Measurements from ENCODE around the gene ARHGEF6. TPM values are rescaled to one million over a fixed set of nuclear protein-coding genes. Genes with fewer than 3 reads are reported as not detected.

ARHGEF6 gene
- polyA plus RNA-seq, 4 donors: 1.1 to 6.4 (median 3.8) TPM

DNA sequence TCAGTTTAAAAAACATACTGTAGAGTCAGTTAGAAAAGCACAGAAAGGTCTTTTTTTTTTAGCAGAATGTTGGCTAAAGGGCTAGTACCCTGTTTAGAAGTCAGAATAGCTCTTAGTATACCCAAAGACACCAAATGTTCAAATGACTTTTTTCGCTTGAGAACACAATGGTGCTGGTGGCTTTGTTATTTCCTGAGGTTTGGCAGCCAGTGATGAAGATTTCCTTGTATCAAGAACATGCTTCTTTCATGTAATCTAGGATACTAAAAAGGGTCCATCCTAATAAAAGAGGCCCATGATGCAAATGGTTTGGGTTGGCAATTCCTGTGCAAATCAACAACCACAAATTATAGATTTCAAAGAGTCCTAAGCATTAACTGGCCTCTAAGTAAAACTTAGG is 153.8 kb downstream of the ARHGEF6 start:
- DNase-seq: peak in 1 of 2 donors; percentile 25
- no peaks in the 10 kb centered on the region for H3K4me1 ChIP-seq (ENCODE audit: control insufficient read depth in 3 of 3, insufficient read depth in 2 of 3, low read depth in 1 of 3, low read length in 2 of 3)
- no peak overlapping the region for H3K27ac ChIP-seq (ENCODE audit: low read depth in 1 of 3, low read length in 2 of 3)
- H3K36me3 ChIP-seq (ENCODE audit: control insufficient read depth in 3 of 3, insufficient read depth in 2 of 3, low read depth in 1 of 3, low read length in 3 of 3): no peaks in the 10 kb centered on the region
- no peak for FAIRE-seq
- H3K27me3 ChIP-seq (ENCODE audit: control insufficient read depth in 3 of 3, insufficient read depth in 3 of 3, low read length in 3 of 3): no peaks in the 10 kb centered on the region
- WGBS, 3 donors: 46 to 74% (median 65%) methylated on average over 1 of the region's 1 CpG
- no peaks in the 10 kb centered on the region for H3K9me3 ChIP-seq (ENCODE audit: control insufficient read depth in 2 of 2, insufficient read depth in 1 of 2, low read depth in 1 of 2, low read length in 1 of 2)
- no peak overlapping the region for H3K4me3 ChIP-seq (ENCODE audit: low read depth in 1 of 3, low read length in 3 of 3)

DNA sequence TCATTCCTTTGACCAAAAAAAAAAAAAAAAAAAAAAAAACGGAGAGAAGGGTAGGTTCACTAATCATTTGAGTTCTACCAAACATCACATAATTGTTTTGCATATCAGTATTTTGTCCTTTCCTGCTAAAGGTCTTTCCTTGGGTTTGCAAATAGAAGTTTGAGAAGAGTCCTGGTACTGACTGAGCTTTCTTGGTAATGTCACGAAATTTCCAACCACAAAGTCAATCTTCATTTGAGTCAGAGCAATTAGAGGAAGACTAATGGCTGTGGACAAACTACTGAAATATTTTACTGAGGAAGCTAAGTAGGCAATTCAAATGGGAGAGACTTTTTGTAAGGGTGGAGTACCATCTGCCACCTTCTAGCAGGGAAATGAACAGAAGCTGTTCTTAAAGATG is 154.5 kb downstream of the ARHGEF6 start:
- WGBS, 3 donors: 38 to 58% (median 55%) methylated on average over 1 to 2 of the region's 2 CpGs
- FAIRE-seq (no peak), DNase-seq (no peak)
- no peak overlapping the region for H3K4me3 ChIP-seq (ENCODE audit: low read depth in 1 of 3, low read length in 3 of 3)
- H3K4me1 ChIP-seq (ENCODE audit: control insufficient read depth in 3 of 3, insufficient read depth in 2 of 3, low read depth in 1 of 3, low read length in 2 of 3): no peaks in the 10 kb centered on the region
- no peaks in the 10 kb centered on the region for H3K36me3 ChIP-seq (ENCODE audit: control insufficient read depth in 3 of 3, insufficient read depth in 2 of 3, low read depth in 1 of 3, low read length in 3 of 3)
- H3K27me3 ChIP-seq (ENCODE audit: control insufficient read depth in 3 of 3, insufficient read depth in 3 of 3, low read length in 3 of 3): no peaks in the 10 kb centered on the region
- no peaks in the 10 kb centered on the region for H3K9me3 ChIP-seq (ENCODE audit: control insufficient read depth in 2 of 2, insufficient read depth in 1 of 2, low read depth in 1 of 2, low read length in 1 of 2)
- H3K27ac ChIP-seq (ENCODE audit: low read depth in 1 of 3, low read length in 2 of 3): no peak overlapping the region

DNA sequence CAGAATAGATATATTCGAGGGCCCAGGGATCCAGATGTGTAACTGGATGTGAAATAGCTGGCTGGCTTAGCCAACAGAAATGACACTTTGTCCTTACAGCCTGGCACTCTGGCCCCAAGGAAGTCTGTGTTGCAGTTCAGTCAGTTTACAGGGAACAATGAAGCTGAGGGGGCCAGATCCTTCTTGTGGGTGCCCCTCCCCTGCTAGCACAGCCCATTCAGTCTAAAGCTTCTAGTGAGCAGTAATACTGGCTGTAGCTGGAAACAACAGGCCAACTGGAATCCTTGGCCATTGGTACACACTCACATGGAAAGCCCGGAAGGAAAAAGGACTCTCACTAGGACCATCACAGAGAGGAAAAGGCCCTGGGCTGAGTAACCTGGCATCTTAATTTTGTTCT is 155.5 kb downstream of the ARHGEF6 start:
- Histone ChIP-seq H3K27me3 (ENCODE audit: control insufficient read depth in 3 of 3, insufficient read depth in 3 of 3, low read length in 3 of 3) (no peaks in the 10 kb centered on the region), H3K4me1 (ENCODE audit: control insufficient read depth in 3 of 3, insufficient read depth in 2 of 3, low read depth in 1 of 3, low read length in 2 of 3) (no peaks in the 10 kb centered on the region), H3K36me3 (ENCODE audit: control insufficient read depth in 3 of 3, insufficient read depth in 2 of 3, low read depth in 1 of 3, low read length in 3 of 3) (no peaks in the 10 kb centered on the region), H3K27ac (ENCODE audit: low read depth in 1 of 3, low read length in 2 of 3) (no peak overlapping the region), H3K9me3 (ENCODE audit: control insufficient read depth in 2 of 2, insufficient read depth in 1 of 2, low read depth in 1 of 2, low read length in 1 of 2) (no peaks in the 10 kb centered on the region), H3K4me3 (ENCODE audit: low read depth in 1 of 3, low read length in 3 of 3) (no peak overlapping the region)
- 65 to 86% (median 75%) methylated on average over 2 of the region's 2 CpGs for WGBS, 3 donors
- FAIRE-seq: no peak
- no peak for DNase-seq

DNA sequence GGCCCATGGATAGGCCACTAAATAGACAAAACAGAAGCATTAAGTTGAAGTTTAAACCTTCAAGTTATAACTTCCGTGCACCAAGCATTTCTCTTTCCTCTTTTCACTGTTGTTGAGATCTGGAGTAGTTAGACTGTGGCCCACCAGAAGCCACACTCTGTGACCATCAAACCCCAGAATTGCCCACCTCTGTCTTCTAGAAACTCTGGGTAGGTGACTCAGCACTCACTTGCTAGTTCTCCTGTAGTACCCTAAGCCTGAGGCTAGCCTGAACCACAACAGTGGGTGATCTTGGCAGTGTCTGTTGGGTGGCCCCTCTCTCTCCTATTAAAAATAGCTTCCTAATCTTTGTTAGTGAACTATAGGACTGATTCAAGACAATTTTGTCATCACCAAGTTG is 157.3 kb downstream of the ARHGEF6 start:
- Histone ChIP-seq H3K27me3 (ENCODE audit: control insufficient read depth in 3 of 3, insufficient read depth in 3 of 3, low read length in 3 of 3) (peaks cover 0 to 1% (median 0%) of the 10 kb centered on the region in 3 donors), H3K4me1 (ENCODE audit: control insufficient read depth in 3 of 3, insufficient read depth in 2 of 3, low read depth in 1 of 3, low read length in 2 of 3) (no peaks in the 10 kb centered on the region), H3K27ac (ENCODE audit: low read depth in 1 of 3, low read length in 2 of 3) (no peak overlapping the region), H3K4me3 (ENCODE audit: low read depth in 1 of 3, low read length in 3 of 3) (no peak overlapping the region), H3K36me3 (ENCODE audit: control insufficient read depth in 3 of 3, insufficient read depth in 2 of 3, low read depth in 1 of 3, low read length in 3 of 3) (no peaks in the 10 kb centered on the region), H3K9me3 (ENCODE audit: control insufficient read depth in 2 of 2, insufficient read depth in 1 of 2, low read depth in 1 of 2, low read length in 1 of 2) (no peaks in the 10 kb centered on the region)
- DNase-seq: peak in 1 of 2 donors; percentile 13
- FAIRE-seq: no peak
- 81 to 83% (median 81%) methylated on average over 1 of the region's 1 CpG for WGBS, 3 donors

DNA sequence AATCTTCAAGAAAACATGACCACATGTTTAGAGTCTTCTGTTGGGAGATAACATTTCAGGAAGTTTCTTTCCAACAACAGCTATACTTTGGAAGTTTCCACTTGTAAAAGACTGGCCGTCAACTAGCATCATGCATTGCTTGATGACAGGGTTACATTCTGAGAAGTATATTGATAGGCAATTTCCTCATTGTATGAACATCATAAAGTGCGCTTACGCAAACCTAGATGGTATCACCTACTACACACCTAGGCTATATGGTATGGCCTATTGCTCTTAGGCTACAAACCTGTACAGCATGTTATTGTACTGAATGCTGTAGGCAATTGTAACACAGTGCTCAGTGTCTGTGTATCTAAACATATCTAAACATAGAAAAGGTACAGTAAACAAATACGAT is 158.2 kb downstream of the ARHGEF6 start:
- DNase-seq: no peak
- Histone ChIP-seq H3K9me3 (ENCODE audit: control insufficient read depth in 2 of 2, insufficient read depth in 1 of 2, low read depth in 1 of 2, low read length in 1 of 2) (no peaks in the 10 kb centered on the region), H3K27me3 (ENCODE audit: control insufficient read depth in 3 of 3, insufficient read depth in 3 of 3, low read length in 3 of 3) (peaks cover 0 to 3% (median 0%) of the 10 kb centered on the region in 3 donors), H3K4me3 (ENCODE audit: low read depth in 1 of 3, low read length in 3 of 3) (no peak overlapping the region), H3K36me3 (ENCODE audit: control insufficient read depth in 3 of 3, insufficient read depth in 2 of 3, low read depth in 1 of 3, low read length in 3 of 3) (no peaks in the 10 kb centered on the region), H3K27ac (ENCODE audit: low read depth in 1 of 3, low read length in 2 of 3) (no peak overlapping the region), H3K4me1 (ENCODE audit: control insufficient read depth in 3 of 3, insufficient read depth in 2 of 3, low read depth in 1 of 3, low read length in 2 of 3) (no peaks in the 10 kb centered on the region)
- 90 to 97% (median 93%) methylated on average over 4 of the region's 4 CpGs for WGBS, 3 donors
- FAIRE-seq: no peak

DNA sequence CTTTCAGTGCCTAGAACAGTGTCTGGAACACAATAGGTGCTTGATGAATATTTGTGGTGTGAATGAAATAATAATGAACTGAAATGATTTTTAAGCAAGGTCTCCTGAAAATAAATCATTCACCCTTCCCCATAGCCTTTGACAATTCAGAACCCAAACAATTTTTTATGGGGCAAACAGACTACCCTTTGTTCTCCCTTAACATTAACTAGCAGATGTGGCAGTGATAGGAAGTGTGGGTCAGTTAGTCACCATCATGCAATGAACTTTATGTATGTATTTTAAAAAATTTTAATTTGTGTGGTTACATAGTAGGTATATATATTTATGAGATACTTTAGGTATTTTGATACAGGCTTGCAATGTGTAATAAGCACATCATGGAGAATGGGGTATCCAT is 160.0 kb downstream of the ARHGEF6 start:
- Histone ChIP-seq H3K27ac (ENCODE audit: low read depth in 1 of 3, low read length in 2 of 3) (no peak overlapping the region), H3K27me3 (ENCODE audit: control insufficient read depth in 3 of 3, insufficient read depth in 3 of 3, low read length in 3 of 3) (peaks cover 0 to 3% (median 0%) of the 10 kb centered on the region in 3 donors), H3K9me3 (ENCODE audit: control insufficient read depth in 2 of 2, insufficient read depth in 1 of 2, low read depth in 1 of 2, low read length in 1 of 2) (no peaks in the 10 kb centered on the region), H3K4me3 (ENCODE audit: low read depth in 1 of 3, low read length in 3 of 3) (no peak overlapping the region), H3K4me1 (ENCODE audit: control insufficient read depth in 3 of 3, insufficient read depth in 2 of 3, low read depth in 1 of 3, low read length in 2 of 3) (no peaks in the 10 kb centered on the region), H3K36me3 (ENCODE audit: control insufficient read depth in 3 of 3, insufficient read depth in 2 of 3, low read depth in 1 of 3, low read length in 3 of 3) (no peaks in the 10 kb centered on the region)
- DNase-seq (no peak), FAIRE-seq (no peak)

DNA sequence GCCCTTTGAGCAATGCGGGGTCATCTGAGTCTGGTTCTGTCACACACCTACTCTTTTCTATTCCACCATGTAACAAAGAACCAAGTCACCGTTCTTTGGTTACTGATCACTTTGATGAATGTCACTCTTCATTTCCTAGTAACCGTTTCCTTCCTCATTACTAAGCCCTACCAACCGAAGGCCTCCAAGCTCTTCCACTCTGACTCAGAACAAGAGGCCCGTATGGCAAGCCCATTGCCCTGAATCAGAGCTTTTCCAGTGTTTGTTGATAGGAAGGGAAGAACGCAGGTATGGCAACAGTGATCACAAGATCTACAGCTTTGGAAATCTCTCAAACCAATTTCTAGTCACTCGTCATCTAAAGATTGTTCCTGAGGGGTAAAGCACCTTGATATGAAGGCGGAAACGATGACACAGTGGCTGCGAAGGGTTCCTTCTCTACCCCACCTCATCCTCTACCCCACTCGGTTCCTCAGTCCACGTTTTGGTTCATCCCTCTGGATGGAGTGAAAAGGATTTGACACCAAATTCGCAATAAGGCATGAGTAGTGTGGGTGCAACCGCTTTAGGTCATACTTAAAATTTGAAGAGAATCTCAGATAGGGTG is 160.7 kb downstream of the ARHGEF6 start:
- no peak overlapping the region for H3K27ac ChIP-seq (ENCODE audit: low read depth in 1 of 3, low read length in 2 of 3)
- peaks cover 0 to 3% (median 0%) of the 10 kb centered on the region in 3 donors for H3K27me3 ChIP-seq (ENCODE audit: control insufficient read depth in 3 of 3, insufficient read depth in 3 of 3, low read length in 3 of 3)
- FAIRE-seq (no peak), DNase-seq (no peak)
- H3K9me3 ChIP-seq (ENCODE audit: control insufficient read depth in 2 of 2, insufficient read depth in 1 of 2, low read depth in 1 of 2, low read length in 1 of 2): no peaks in the 10 kb centered on the region
- H3K36me3 ChIP-seq (ENCODE audit: control insufficient read depth in 3 of 3, insufficient read depth in 2 of 3, low read depth in 1 of 3, low read length in 3 of 3): no peaks in the 10 kb centered on the region
- 70 to 85% (median 78%) methylated on average over 14 of the region's 14 CpGs for WGBS, 3 donors
- H3K4me3 ChIP-seq (ENCODE audit: low read depth in 1 of 3, low read length in 3 of 3): no peak overlapping the region
- H3K4me1 ChIP-seq (ENCODE audit: control insufficient read depth in 3 of 3, insufficient read depth in 2 of 3, low read depth in 1 of 3, low read length in 2 of 3): no peaks in the 10 kb centered on the region

DNA sequence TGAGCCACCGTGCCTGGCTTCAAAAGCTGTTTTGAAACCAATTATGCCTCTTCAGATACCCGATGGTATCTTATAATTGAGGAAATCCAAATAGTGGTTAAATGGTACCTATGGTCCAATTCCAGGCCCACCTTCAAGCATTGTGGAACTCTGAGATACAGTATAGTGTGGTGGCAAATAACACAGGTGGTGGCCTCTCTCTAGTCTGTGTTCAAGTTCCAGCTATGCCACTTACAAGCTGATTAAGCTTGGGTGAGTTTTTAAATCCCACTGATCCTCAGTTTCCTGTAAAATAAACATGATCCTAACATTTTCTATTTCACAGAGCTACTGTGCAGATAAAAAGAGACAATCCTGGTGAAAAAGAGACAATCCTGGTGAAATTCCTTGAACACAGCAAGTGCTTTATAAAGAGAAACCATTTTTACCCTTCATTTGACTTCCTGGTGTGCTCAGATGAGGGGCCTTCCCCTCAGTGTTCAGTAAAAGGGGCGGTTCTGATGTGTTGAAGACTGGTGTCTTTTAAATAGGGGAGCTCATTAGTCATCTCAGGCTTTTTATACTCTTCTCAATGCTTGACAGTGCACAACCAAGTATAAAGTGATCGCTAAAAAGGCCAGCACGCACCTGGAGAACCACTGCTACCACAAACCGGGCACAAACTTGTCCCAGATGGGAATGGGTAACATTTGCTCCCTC is 163.6 kb downstream of the ARHGEF6 start:
- Histone ChIP-seq H3K27me3 (ENCODE audit: control insufficient read depth in 3 of 3, insufficient read depth in 3 of 3, low read length in 3 of 3) (peaks cover 0 to 3% (median 0%) of the 10 kb centered on the region in 3 donors), H3K4me1 (ENCODE audit: control insufficient read depth in 3 of 3, insufficient read depth in 2 of 3, low read depth in 1 of 3, low read length in 2 of 3) (no peaks in the 10 kb centered on the region), H3K27ac (ENCODE audit: low read depth in 1 of 3, low read length in 2 of 3) (no peak overlapping the region), H3K9me3 (ENCODE audit: control insufficient read depth in 2 of 2, insufficient read depth in 1 of 2, low read depth in 1 of 2, low read length in 1 of 2) (no peaks in the 10 kb centered on the region), H3K4me3 (ENCODE audit: low read depth in 1 of 3, low read length in 3 of 3) (no peak overlapping the region), H3K36me3 (ENCODE audit: control insufficient read depth in 3 of 3, insufficient read depth in 2 of 3, low read depth in 1 of 3, low read length in 3 of 3) (no peaks in the 10 kb centered on the region)
- no peak for FAIRE-seq
- DNase-seq: no peak
- 66 to 80% (median 76%) methylated on average over 6 of the region's 6 CpGs for whole genome bisulfite sequencing, 3 donors

Measured in small intestine (tissue), 7 donors.